ENCODE data around the gene NACA2.

DNA sequence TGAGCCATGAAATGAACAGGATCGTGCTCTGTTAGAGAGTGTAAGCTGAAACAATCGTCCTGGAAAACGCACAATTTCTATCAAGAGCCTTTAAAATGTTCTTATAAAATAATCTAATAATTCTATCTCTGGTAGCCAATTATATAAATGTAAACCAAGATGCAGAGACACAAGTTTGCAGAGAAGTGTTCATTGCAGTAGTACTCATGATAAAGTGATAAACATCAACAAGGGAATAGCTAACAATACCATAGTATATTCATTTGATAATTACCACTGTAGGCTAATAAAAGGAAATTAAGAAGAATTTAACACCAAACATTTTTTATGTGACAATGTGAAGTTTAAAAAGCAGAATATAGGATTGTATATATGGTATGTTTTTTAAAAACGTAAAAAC is 12.4 kb downstream of the NACA2 start:
- TF ChIP-seq NFE2L2 (IDR thresholded peaks at IDR 0.05; ENCODE audit: low read length) (no peak), POLR2AphosphoS5 (IDR thresholded peaks at IDR 0.05; ENCODE audit: low read depth, low read length) (no peak), AGO1 (IDR thresholded peaks at IDR 0.05; ENCODE audit: low read depth, low read length, poor library complexity, severe bottlenecking) (no peak), TSC22D2 (CRISPR knock-in tag; IDR thresholded peaks at IDR 0.05; ENCODE audit: borderline replicate concordance) (no peak), ARHGAP35 (CRISPR knock-in tag; IDR thresholded peaks at IDR 0.05; ENCODE audit: borderline replicate concordance) (no peak), SRF (IDR thresholded peaks at IDR 0.05; ENCODE audit: low read depth, low read length) (no peak), EP300 (IDR thresholded peaks at IDR 0.05; ENCODE audit: low read depth in 2 of 2, low read length in 2 of 2) (no peak), EP300 (CRISPR knock-in tag; IDR thresholded peaks at IDR 0.05; ENCODE audit: borderline replicate concordance) (no peak)
- TF ChIP-seq, protein P1, sequence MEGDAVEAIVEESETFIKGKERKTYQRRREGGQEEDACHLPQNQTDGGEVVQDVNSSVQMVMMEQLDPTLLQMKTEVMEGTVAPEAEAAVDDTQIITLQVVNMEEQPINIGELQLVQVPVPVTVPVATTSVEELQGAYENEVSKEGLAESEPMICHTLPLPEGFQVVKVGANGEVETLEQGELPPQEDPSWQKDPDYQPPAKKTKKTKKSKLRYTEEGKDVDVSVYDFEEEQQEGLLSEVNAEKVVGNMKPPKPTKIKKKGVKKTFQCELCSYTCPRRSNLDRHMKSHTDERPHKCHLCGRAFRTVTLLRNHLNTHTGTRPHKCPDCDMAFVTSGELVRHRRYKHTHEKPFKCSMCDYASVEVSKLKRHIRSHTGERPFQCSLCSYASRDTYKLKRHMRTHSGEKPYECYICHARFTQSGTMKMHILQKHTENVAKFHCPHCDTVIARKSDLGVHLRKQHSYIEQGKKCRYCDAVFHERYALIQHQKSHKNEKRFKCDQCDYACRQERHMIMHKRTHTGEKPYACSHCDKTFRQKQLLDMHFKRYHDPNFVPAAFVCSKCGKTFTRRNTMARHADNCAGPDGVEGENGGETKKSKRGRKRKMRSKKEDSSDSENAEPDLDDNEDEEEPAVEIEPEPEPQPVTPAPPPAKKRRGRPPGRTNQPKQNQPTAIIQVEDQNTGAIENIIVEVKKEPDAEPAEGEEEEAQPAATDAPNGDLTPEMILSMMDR (CRISPR knock-in tag; IDR thresholded peaks at IDR 0.05) = no peak
- TF ChIP-seq, protein P2, sequence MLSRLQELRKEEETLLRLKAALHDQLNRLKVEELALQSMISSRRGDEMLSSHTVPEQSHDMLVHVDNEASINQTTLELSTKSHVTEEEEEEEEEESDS (CRISPR knock-in tag; IDR thresholded peaks at IDR 0.05; ENCODE audit: borderline replicate concordance) = no peak
- TF ChIP-seq, protein P3, sequence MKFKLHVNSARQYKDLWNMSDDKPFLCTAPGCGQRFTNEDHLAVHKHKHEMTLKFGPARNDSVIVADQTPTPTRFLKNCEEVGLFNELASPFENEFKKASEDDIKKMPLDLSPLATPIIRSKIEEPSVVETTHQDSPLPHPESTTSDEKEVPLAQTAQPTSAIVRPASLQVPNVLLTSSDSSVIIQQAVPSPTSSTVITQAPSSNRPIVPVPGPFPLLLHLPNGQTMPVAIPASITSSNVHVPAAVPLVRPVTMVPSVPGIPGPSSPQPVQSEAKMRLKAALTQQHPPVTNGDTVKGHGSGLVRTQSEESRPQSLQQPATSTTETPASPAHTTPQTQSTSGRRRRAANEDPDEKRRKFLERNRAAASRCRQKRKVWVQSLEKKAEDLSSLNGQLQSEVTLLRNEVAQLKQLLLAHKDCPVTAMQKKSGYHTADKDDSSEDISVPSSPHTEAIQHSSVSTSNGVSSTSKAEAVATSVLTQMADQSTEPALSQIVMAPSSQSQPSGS (CRISPR knock-in tag; IDR thresholded peaks at IDR 0.05) = no peak

Data from HepG2 (cell line).